RWPE2 (cell line): ENCODE measurements around the gene GALR2.

Source experiments
- ATAC-seq: fragments of 200-7000 bp; cut with Tn5 transposase; 3 replicates; pipeline ENCODE4 v1.9.1; 2021; ENCODE audit warnings: low read depth
- DNase-seq: peaks from one replicate; pipeline ENCODE4 v3.0.0-alpha.2; 2020; ENCODE audit warnings: low spot score
- H3K27ac ChIP-seq: fragments of 450-650 bp; 2 replicates; pipeline ENCODE4 v1.5.1; 2017; ENCODE audit warnings: mild to moderate bottlenecking; ENCODE audit not compliant: poor library complexity, severe bottlenecking
- H3K27me3 ChIP-seq: fragments of 250-450 bp; sonication (Bioruptor Pico); 2 replicates; pipeline ENCODE4 v1.5.1; 2021; ENCODE audit warnings: mild to moderate bottlenecking, moderate library complexity; ENCODE audit not compliant: insufficient read depth, poor library complexity, severe bottlenecking
- H3K36me3 ChIP-seq: fragments of 250-450 bp; sonication (Bioruptor Pico); 2 replicates; pipeline ENCODE4 v1.5.1; 2020; ENCODE audit warnings: low read depth, mild to moderate bottlenecking, moderate library complexity
- H3K4me1 ChIP-seq: fragments of 250-450 bp; sonication (Bioruptor Pico); 2 replicates; pipeline ENCODE4 v1.5.1; 2021; ENCODE audit warnings: mild to moderate bottlenecking, moderate library complexity; ENCODE audit not compliant: insufficient read depth, poor library complexity, severe bottlenecking
- H3K4me3 ChIP-seq: fragments of 250-450 bp; sonication (Bioruptor Pico); 2 replicates; pipeline ENCODE4 v1.5.1; 2021; ENCODE audit warnings: mild to moderate bottlenecking, moderate library complexity; ENCODE audit not compliant: severe bottlenecking
- H3K9me3 ChIP-seq: fragments of 250-450 bp; sonication (Bioruptor Pico); 2 replicates; pipeline ENCODE4 v1.5.1; 2021; ENCODE audit warnings: mild to moderate bottlenecking, moderate library complexity; ENCODE audit not compliant: severe bottlenecking
- CTCF ChIP-seq: fragments of 450-650 bp; IDR thresholded peaks from one replicate; pipeline ENCODE4 v1.5.1; 2017; ENCODE audit warnings: mild to moderate bottlenecking, moderate library complexity; ENCODE audit not compliant: poor library complexity, severe bottlenecking

Gene GALR2

GRCh38 chr17:76123749-76124581 lies 49.4 kb downstream of the GALR2 start:
- ATAC-seq (no peak), DNase-seq (no peak)
- Histone ChIP-seq H3K4me3 (no peak overlapping the region), H3K27ac (no peak overlapping the region), H3K27me3 (no peaks in the 10 kb centered on the region), H3K9me3 (no peaks in the 10 kb centered on the region), H3K4me1 (no peaks in the 10 kb centered on the region), H3K36me3 (no peaks in the 10 kb centered on the region)
- TF ChIP-seq CTCF: no peak

- Histone ChIP-seq H3K27me3 (no peaks in the 10 kb centered on the region), H3K27ac (no peak overlapping the region), H3K36me3 (no peaks in the 10 kb centered on the region), H3K4me3 (no peak overlapping the region), H3K4me1 (no peaks in the 10 kb centered on the region), H3K9me3 (no peaks in the 10 kb centered on the region)
- ATAC-seq: no peak
- no peak for DNase-seq
- no peak for TF ChIP-seq CTCF
Measured at GRCh38 chr17:76124582-76125390, 50.2 kb downstream of the GALR2 start.

GRCh38 chr17:76125391-76125675 lies 50.8 kb downstream of the GALR2 start:
- DNase-seq (no peak), ATAC-seq (no peak)
- Histone ChIP-seq H3K4me3 (no peak overlapping the region), H3K4me1 (no peaks in the 10 kb centered on the region), H3K27ac (no peak overlapping the region), H3K36me3 (no peaks in the 10 kb centered on the region), H3K9me3 (no peaks in the 10 kb centered on the region), H3K27me3 (no peaks in the 10 kb centered on the region)
- no peak for TF ChIP-seq CTCF

- H3K9me3 ChIP-seq: no peaks in the 10 kb centered on the region
- H3K4me3 ChIP-seq: no peak overlapping the region
- no peaks in the 10 kb centered on the region for H3K4me1 ChIP-seq
- no peaks in the 10 kb centered on the region for H3K36me3 ChIP-seq
- H3K27ac ChIP-seq: no peak overlapping the region
- DNase-seq (no peak), ATAC-seq (no peak)
- no peaks in the 10 kb centered on the region for H3K27me3 ChIP-seq
- no peak for TF ChIP-seq CTCF
Measured at GRCh38 chr17:76125922-76126321, 51.3 kb downstream of the GALR2 start.
